ENCODE data around the gene MUC20. TPM values are rescaled to one million over a fixed set of nuclear protein-coding genes. Genes with fewer than 3 reads are reported as not detected.
A peak's percentile ranks its signal among the peaks of the same experiment; 100 is the strongest.

The MUC20 gene
- total RNA-seq, 1 experiment from 2014 or later, result not detected

DNA sequence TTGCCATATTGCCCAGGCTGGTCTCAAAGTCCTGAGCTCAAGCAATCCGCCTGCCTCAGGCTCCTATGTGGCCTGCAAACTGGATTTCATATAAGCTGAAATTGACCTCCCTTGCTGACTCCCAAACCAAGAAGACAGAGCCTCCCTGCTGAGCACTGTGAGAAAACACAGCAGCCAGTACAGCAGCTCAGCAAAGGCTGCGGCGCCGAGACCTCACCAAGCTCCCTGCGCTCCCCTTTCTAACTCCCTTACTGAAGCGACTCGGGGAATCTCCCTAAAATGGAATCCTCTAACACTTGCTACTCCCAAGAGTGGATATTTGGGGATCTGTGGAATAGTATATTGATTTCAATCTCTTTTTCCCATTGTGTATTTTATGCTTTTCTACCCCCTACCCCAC, 34.6 kb downstream of the MUC20 start:
- H2BK5ac ChIP-seq (ENCODE audit: insufficient read length, low read length), result no peak overlapping the region
- H3K4me1 ChIP-seq (ENCODE audit: insufficient read depth, low read length), result peaks cover 3% of the 10 kb centered on the region; the same call in 1 of the 2 replicates
- H3T11ph ChIP-seq (ENCODE audit: low read length), result no peak overlapping the region
- no peak overlapping the region for H2AK5ac ChIP-seq (ENCODE audit: insufficient read length, low read length)
- no peak overlapping the region for H3K18ac ChIP-seq (ENCODE audit: insufficient read length, low read depth, low read length)
- no peak overlapping the region for H2BK12ac ChIP-seq (ENCODE audit: insufficient read length, low read depth, low read length)
- H3K4me2 ChIP-seq (ENCODE audit: insufficient read depth, insufficient read length, low read length), result no peak overlapping the region
- DNase-seq, result no peak
- peaks cover 2% of the 10 kb centered on the region for H3K27me3 Mint-ChIP-seq (ENCODE audit: low read depth)
- no peak overlapping the region for H3K4me3 Mint-ChIP-seq
- no peaks in the 10 kb centered on the region; a peak in 1 of 5 replicates for H3K9me3 Mint-ChIP-seq
- no peak overlapping the region for H2BK120ac ChIP-seq (ENCODE audit: low read depth, low read length, poor library complexity, severe bottlenecking)
- no peak overlapping the region for H2BK20ac ChIP-seq (ENCODE audit: low read depth, low read length, poor library complexity, severe bottlenecking)
- no peak overlapping the region for H3K4ac ChIP-seq (ENCODE audit: low read depth, low read length)
- no peak overlapping the region for H3K9ac ChIP-seq (ENCODE audit: extremely low read depth, insufficient read length, low read length)
- H3K23ac ChIP-seq (ENCODE audit: insufficient read length, low read depth, low read length), result no peak overlapping the region
- H3K4me1 Mint-ChIP-seq, result peaks cover 11 to 31% of the 10 kb centered on the region in 2 experiments
- H3K79me2 ChIP-seq (ENCODE audit: insufficient read depth, low read length), result no peaks in the 10 kb centered on the region
- peak overlapping the region in 2 of 3 experiments; percentile 1 to 28; a peak in 1 of 7 replicates for H3K27ac Mint-ChIP-seq
- H4K91ac ChIP-seq (ENCODE audit: insufficient read length, low read depth, low read length), result no peak overlapping the region
- H3K27ac ChIP-seq (ENCODE audit: insufficient read length, low read depth, low read length), result no peak overlapping the region
- no peak overlapping the region for H3K56ac ChIP-seq (ENCODE audit: insufficient read length, low read depth, low read length)
- no peaks in the 10 kb centered on the region for H3K36me3 Mint-ChIP-seq (ENCODE audit: insufficient read depth in 1 of 3, low read depth in 3 of 3)
- H3K27me3 ChIP-seq (ENCODE audit: insufficient read depth, low read length), result no peaks in the 10 kb centered on the region
- H3K9me3 ChIP-seq (ENCODE audit: control insufficient read depth, low read depth, low read length), result no peaks in the 10 kb centered on the region
- H4K5ac ChIP-seq (ENCODE audit: insufficient read length, low read depth, low read length), result no peak overlapping the region
- no CpG with 5 or more reads among the region's 7 CpGs for WGBS (ENCODE audit: extremely low coverage, insufficient read length, low lambda C conversion rate)
- no peak overlapping the region for H2BK15ac ChIP-seq (ENCODE audit: low read depth, low read length)
- H4K20me1 ChIP-seq (ENCODE audit: control insufficient read depth, insufficient read depth, insufficient read length), result no peaks in the 10 kb centered on the region
- TF ChIP-seq, protein P1, sequence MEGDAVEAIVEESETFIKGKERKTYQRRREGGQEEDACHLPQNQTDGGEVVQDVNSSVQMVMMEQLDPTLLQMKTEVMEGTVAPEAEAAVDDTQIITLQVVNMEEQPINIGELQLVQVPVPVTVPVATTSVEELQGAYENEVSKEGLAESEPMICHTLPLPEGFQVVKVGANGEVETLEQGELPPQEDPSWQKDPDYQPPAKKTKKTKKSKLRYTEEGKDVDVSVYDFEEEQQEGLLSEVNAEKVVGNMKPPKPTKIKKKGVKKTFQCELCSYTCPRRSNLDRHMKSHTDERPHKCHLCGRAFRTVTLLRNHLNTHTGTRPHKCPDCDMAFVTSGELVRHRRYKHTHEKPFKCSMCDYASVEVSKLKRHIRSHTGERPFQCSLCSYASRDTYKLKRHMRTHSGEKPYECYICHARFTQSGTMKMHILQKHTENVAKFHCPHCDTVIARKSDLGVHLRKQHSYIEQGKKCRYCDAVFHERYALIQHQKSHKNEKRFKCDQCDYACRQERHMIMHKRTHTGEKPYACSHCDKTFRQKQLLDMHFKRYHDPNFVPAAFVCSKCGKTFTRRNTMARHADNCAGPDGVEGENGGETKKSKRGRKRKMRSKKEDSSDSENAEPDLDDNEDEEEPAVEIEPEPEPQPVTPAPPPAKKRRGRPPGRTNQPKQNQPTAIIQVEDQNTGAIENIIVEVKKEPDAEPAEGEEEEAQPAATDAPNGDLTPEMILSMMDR (conservative IDR thresholded peaks at IDR 0.05), result no peak
- no peak overlapping the region for H2AFZ ChIP-seq (ENCODE audit: low read length)
- no peak overlapping the region for H4K8ac ChIP-seq (replicated peaks; ENCODE audit: insufficient read length, low read depth, low read length)
- no peaks in the 10 kb centered on the region for H3K79me1 ChIP-seq (ENCODE audit: insufficient read depth, low read depth, low read length, poor library complexity, severe bottlenecking)
- H3K14ac ChIP-seq (ENCODE audit: insufficient read depth, low read length), result no peak overlapping the region
- no peaks in the 10 kb centered on the region for H3K23me2 ChIP-seq (ENCODE audit: insufficient read length, low read depth, low read length, poor library complexity, severe bottlenecking)

All from H9 (cell line).